GM18517 (cell line): ENCODE measurements around the gene FSD1.

Experiments used
- ATAC-seq: cut with Tn5 transposase; IDR thresholded peaks from one replicate; pipeline ENCODE4 v1.9.1; 2021; ENCODE audit warnings: mild to moderate bottlenecking, moderate library complexity; ENCODE audit not compliant: unreplicated experiment

The FSD1 gene

DNA sequence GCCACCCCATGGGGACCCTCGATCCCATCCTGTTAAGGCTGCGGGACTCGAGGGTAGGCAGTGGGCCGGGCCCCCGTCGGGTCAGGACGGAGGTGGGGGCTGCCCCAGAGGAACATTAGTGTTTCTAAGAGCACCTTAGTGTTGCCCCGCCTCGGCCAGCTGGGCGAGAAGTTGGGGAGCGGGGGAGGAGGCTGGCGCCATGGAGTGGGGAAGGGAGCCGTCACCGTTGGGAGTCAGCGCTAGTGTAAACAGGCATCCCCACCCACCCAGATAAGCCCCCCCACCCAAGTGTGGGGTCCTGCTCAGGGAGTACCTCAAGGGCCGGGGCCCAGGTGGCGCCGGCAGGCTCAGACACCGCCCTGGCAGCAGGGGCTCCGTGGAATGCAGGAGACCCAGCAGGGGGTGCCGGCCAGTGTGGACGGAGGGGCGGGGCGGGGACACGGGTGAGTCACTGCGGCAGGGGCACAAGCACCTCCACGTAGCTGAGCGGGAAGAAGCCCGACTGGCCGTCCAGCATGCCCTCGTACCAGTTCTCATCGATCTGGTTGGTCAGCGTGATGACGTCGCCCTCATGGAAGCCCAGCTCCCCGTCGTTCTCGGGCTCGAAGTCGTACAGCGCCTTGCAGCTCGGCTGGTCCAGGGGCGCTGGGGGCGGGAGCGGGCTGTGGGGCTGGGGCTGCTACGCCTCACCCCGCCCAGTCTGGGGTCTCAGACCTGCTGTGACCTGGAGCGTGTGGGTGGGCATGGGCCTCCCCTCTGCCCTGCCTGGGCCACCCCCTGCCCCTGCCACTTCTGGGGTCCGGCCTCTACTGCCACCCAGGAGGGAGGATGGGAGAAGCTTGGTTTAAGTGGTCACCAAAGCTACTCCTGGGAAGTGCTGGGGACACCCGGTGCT lies 57.0 kb downstream of the FSD1 start:
- ATAC-seq = no peak

DNA sequence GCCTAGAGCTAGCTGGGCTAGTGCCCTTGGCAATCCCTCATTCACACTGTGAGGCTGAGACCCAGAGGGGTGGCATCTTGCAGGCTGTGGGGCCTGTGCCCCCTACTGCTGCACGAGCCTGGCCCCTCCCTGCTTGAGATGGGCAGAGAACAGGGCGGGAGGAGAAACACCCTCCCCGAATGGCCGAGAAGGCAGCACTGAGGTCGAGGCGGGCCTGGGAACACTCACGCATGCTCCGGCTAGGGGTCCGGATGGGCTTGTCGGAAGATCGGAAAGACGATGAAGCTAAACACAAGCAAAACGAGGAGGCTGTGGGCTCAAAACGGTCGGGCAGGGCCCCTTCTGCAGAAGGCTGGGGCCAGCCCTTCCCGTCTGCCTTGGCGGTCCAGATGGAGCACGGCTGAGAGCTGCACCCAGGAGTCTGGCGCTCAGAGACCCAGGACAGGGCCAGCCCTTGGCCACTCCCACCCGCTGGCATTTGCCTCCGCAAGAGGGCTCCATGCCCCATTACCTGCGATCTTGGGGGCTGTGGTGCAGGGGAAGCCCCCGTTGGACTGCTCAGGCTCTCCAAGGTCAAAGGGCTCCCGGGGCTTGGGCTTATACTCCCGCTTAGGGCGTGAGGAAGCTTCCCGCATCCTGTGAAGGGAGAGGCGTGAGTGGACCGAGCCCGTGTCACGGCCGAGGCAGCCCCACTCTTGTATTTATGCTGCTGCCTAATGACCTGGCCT lies 57.9 kb downstream of the FSD1 start:
- no peak for ATAC-seq

DNA sequence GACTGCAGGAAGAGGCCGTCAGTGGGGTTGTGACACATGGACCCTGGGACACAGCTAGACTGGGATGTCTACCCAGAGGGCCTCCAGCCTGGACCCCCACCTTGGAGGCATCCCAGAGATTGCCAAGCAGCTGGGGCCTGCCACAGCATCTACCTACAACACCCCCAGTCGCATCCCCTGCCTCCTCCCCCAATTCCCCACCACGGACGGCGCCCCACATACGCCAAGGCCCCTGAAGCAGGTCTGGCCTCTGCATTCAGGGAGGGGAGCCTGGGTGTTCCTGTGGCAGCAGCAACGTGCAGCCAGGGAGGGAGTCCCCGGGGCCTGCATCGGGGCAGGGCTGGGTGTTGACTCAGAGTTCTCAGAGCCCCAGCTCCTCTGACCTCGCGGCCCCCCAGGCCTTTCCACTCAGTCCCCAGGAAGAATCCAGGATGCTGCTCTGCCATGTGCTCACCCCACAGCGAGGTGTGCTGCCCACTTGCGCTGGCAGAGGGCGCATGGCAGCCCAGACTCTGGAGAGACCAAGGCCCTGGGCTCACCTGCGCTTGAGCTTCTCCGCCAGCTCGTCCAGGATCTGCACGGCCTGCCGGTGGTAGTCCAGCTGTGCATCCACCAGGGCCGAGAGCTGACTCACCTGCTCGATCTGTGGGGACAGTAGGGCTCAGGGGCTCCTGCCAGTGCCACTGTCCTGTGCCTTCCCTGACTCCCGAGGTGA lies 58.6 kb downstream of the FSD1 start:
- ATAC-seq = no peak

DNA sequence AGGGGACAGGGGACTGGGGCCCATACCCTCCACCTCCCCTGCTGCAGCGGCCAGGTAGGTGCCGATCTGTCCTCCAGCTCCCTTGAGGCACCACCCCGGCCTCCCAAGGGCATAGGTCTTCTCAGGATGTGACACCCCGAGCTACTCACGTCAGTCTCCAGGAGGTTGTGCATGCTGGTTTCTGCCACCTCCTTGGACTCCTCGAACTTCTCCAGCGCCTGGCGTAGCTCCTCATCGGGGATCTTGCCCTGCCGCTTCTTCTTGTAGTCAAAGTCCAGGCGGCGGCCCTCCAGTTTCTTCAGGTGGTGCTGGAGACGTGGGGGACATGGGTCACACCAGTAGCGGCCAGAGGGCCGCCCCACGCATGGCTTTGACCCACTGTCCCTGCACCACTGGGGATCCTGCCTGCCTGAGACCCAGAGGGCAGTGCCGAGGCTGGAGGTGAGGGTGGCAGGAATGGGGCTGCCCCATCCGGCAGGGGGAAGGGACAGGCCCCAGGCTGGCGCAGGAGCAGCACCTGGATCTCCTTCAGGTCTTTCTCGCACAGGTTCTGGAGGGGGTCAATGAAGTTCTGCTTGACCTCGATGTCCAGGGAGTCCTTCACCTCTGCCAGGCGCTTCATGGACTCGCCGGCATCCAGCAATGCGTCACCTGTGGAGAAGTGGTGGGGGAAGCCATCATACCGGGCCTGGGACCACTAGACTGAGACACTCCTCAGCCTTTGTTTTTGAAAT lies 59.3 kb downstream of the FSD1 start:
- ATAC-seq = no peak

DNA sequence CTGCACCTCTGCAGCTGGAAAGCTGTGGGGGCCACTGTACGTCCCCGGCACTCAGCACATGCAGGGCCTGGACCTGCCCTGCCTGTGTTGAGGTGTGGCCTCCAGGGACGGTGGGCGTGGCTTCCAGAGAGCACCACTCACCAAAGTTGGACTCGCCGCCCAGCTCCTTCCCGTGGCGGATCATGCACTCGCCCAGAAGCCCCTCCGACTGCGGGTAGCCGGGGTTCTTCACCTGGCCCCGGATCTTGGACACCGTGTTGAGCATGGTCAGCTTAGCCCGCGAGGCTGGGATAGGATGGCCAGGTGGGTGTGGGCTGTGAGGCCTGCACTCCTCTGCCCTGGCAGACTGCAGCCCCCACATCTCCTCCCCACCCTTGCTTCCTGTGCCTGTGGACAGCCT lies 60.9 kb downstream of the FSD1 start:
- ATAC-seq = no peak

DNA sequence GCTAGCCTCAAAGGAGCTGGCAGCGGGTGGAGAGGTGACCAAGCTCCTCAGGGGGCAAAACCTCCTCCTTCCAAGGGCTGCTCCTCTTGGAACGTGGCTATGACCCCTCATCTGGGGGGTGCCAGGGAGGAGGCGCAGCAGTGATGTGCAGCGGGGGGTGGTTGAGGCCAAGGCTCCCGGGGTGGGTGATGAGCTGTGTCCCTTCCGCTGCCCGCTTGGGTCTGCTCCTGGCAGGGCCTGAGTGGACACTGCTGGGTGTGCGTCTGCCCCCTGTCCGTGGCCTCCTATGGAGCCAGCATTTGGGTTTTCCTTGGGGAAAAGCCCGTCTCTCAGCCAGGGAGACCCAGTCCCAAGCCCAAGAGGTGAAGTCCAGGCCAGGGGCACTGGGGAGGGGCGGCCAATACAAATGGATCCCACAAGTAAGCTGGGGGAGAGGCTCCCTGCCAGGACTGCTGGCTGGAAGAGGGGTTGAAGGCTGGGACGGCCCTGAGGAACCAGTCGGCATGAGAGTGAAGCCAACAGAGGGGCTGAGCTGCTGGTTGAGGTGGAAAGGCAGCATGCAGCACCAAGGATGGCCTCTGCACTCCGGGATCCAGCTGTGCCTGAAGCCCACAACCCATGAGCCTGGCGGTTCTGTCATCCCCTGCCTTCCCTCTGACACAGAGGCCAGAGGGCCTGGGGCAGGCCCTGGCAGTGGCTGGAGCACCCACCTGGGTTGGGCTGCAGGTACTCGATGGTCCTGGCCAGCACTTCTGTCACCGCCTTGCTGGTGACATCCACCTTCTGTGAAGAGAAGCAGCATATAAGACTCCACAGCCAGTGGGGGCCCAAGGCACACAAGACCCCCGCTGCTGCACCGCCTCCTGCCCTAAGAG lies 61.6 kb downstream of the FSD1 start:
- no peak for ATAC-seq

DNA sequence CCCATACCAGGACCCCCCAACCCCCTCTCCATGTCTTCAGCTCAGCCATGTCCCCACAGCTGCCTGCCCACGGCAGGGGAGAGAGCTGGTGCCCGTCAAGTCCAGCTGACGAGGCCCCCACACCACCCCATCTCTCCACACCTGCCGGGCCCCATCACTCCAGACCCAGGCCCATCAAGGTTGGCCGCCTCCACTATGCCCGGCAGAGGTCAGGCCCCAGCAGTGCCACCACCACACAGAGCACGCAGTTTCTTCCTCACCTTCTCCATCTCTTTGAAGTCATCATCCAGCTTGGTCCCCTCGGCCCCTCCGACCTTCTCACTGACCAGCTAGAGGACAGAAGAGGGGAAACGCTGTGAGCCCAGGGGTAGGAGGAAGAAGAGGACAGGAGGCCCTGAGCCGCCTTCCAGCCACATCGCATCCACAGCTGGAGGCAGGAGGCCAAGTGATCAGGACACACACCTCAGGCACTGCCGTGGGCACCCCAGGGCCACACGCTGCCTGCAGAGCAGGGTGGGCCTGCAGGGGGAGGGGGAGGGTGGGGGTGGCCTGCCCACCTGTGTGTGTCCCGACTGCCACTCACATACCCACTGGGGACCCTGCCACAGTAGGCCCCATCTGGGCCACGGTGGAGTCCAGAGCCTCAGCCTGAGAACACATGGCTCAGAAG lies 62.4 kb downstream of the FSD1 start:
- ATAC-seq = no peak

DNA sequence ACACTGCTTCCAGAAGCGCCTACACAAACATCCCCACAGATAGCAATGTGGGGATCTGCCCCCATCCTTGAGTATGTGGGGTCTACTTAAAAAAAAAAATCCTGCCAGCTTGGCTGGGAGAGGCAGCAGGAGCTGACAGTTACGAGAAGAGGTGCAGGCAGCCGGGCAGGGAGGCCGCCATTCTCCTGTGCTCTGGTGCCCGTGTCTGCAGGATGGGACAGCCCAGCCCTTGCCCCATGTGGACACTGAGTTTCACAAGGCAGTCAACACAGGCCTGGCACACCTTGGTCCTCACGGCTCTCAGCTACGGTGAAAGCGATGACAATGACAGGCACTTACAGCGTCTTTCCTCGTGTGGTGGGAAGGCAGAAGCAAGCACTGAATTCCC lies 62.9 kb downstream of the FSD1 start:
- no peak for ATAC-seq

DNA sequence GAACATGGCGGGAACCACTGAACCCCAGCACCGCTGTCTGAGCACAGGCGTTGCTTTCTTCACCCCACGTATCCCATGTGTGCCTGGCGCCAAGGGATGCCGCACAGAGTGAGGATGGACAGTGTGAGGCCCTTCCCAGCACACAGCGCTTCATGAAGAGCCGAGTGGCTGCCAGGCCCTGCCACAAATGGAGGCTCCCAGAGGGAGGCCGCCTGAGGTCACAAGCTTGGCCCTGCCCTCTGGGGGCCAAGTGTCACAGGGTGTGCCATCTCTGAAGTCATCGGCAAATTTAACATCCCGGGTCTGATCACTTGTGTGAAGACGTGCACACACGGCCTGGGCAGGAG lies 63.4 kb downstream of the FSD1 start:
- ATAC-seq = no peak

DNA sequence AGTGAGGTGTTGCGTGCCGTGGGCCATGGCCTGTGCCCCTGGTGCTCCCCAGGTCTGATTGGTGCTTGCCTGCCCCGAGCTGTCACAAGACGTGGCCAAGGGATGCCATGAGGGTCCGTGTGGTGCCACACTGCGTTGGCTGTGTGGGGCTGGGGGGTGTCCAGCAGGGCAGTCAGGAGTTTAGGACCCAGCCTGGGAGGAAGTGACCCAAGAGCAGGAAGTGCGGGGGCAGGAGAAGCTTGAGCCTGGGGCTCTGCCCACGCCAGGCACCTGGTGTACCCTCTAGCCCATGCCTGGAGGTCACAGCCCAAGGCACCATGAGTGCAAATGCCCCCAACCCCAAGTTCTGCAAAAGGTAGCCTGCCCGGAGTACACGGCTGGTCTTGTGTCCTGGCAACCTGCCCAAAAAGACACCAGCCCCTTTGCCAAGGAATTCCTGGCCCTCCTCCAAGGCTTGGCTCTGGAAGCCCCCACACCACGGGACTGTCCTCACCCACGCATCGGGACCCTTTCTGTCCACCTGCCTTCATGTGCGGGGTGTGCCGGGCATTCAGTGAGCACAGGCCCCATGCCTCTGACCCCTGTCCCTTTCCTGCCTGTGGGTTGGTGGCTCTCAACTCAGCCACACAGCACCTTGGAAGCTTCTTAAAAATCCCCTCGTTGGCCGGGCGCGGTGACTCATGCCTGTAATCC lies 63.9 kb downstream of the FSD1 start:
- no peak for ATAC-seq

DNA sequence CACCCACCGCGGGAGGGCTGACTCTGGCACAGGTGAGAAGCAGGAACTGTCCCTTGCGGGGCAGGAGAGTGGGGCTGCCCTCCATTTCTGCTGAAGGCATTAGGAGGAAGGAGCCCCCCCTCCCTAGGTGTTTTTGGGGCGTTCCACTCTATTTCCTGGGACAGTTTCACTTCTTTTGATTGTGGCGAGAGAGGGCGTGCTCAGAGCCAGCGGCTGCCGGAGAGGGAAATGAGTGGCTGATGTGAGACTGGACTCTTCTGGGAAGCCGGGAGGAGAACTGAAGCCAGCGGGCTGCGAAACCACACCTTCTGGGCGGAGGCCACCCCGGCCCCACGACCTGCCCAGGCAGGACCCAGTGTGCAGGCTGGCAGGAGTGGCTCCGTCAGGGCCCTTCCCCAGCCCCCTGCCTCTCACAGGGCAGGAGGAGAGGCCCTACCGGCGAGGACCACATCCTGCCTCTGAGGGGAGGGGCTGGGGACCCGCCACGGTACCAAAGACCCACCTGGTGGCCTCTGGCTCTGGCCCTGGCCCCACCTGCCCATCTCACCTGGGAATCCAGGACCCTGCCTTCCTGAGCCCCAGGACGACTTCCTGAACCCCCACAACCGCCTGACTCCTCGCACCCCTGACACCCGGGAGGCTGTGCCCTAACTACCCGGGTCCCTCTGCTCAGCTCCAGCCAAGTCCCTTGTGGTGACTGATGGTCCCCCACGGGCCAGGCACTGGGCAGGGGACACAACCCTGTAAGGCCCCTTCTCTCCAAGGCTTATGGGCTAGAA lies 64.9 kb downstream of the FSD1 start:
- ATAC-seq = peak; percentile 48

DNA sequence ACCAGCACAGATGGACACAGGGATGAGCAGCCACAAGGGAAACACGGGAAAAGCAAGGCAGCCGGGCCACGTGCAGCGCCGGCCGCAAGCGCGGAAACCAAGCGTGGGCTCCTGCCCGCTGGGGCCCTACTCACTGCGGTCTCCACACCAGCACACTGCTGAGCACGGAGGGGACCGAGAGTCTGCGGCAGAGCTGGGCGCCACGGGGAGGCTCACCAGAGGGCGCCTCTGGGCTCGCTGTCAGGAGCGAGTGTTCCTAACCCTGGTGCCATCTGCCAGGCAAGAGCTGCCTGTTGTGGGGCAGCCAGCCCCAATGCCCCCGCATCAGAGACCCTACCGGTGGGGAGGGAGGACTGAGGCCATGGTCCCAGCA lies 65.5 kb downstream of the FSD1 start:
- peak; percentile 21 for ATAC-seq

DNA sequence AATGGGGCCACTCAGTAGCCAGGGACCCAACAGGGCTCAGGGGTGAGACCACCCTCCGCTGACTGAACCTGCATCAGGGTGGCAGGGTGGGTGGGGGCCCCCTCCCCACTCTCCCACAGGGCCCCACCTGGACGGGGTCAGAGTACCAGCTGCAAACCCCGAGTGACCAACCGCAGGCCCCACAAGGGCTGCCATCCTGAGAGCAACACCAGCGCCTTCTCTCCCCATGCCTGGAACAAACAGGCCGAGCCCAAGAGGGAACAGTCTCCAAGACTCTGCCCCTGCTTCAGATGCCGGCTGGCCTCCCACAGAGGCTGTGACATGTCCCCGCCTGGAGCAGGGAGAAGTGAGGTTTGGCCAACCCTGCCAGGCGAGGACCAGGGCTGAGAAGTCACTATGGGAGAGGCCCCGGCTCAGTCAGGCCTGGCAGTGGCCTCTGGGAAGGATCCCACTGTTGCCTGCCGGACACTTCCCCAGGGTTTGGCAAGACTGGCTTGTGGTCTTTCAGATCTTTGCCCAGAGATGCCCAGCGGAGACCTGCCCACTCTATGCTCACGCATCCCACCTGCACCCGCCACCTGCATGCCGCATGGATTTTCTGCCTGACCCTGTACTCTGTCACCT lies 66.1 kb downstream of the FSD1 start:
- ATAC-seq = no peak

DNA sequence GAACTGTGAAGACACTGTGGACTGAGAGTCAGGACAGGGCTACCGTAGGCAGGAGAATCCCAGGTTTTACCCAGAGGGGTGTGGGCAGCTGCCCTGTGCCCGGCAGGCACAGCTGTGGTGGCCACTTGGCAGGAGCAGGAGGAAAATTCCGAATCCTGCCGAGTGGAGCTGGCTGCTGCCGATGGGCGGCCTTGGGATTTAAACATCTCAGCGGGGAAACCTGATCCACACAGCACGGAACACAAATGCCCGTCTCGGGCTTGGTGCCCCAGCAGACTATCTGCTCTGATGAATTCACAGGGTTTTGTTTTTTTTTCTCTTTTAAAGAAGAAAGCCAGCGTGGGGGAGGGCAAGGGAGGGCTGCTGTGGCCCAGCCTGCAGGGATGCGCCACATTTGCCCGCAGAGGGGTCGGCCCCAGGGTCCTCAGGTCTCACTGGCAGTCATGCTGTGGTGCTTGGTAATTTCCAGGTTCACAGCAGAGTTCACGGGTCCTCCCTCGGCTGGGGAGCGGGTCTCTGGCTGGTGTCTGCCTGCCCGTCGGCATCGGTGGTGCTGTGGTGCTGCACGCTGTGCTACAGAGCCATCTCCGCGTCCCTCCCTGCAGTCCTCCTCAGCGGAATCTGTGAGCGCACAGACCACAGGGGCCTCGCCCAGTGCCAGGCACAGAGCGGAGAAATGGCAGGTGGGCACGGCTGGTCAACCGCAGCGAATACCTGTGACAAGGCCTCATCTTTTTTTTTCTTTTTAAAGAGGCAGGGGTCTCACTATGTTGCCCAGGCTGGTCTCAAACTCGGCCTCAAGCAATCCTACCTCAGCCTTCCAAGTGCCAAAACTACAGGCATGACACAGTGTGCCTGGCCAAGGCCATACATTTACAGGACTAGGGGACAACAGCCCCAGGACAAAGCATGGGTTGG lies 67.1 kb downstream of the FSD1 start:
- no peak for ATAC-seq

DNA sequence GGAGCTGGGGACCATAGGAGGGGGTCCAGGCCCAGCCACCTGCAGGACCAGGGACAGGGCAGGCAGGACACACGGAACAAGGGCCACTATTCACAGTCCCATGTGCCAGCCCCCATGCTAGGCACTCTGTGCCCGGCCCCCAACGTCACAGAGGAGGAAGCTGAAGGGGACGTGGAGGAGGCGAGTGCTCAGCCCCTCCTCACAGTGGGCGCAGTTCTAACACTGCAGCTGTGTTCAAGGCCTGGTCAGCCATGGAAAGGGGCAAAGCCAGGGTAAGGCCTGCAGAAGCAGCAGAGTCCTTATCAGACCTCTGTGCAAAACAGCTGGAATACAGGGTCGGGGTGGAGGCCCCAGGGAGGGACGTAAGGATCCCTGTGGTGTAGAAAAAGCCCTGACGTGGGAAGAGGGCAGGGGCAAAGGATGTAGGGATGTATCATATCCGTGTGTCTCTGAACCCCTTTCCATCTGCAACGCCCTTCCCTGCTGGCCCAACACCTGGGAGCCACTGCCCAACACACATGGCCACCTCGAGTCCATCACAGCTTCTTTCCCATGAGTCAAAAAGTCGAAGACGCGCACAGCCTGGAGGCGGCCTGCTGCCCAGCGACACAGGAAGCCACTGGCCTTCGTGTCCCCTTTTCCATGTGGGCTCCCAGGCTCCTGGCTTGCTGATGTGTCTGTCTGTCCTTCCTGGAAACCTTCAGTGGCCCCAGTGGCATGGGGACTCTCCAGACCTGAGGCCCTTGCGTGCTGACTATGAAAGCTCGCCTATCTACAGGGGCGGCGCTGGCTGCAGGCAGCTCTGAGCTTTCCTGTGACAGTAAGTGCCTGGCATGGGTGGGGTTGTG lies 68.0 kb downstream of the FSD1 start:
- ATAC-seq = no peak

DNA sequence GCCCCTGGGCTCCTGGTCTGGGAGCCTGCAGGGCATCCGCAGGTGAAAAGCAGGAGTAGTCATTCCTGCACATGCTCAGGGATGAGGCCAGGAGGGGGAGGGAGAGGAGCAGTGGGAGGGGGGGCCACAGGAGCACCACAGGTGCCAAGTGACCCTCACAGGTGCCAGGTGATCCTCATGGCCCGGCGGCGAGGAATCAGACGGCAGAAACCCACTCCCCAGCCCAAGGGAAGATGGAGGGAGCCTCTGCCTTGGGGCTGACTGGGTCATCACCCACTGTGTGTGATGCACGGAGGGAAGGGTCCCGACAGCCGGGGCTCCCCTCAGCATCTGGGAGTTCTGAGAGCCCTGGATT lies 68.6 kb downstream of the FSD1 start:
- ATAC-seq = no peak
